ENCODE measurements around the gene TMEM43.
"Not testable (repeated sequence)": the region's sequence is repeated elsewhere in the genome, so short reads cannot be mapped to it uniquely, and the experiment has no call there.

TMEM43 gene

GRCh38 chr3:14120111-14120920 lies 4.5 kb upstream of the TMEM43 start:
- DNase-seq, result no peak
- intact Hi-C loops (cut with DNase I), result no loop called here

- intact Hi-C loops (cut with DNase I); DNase-seq: not testable (repeated sequence)
Measured at GRCh38 chr3:14120921-14121448, 3.9 kb upstream of the TMEM43 start.

DNA sequence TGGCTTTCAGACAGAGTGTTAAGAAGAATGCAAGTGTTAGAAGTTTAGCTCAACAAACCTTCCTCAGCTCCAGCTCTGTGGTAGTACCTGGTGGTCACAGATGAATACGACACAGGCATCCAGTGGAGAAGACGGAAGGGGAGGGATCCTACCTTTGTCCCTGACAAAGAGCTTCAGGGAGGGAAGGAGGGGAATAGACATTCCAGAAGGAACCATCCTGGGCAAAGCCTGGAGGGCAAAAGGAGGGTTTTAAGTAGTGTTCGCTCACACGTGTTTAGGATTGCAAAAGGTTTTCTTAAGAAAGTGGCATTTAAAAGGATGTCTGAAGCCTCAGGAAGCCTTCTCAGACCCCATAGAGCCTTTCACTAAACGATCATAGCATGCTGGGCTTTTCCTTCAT lies 3.0 kb upstream of the TMEM43 start:
- DNase-seq, result no peak
- intact Hi-C loops (cut with DNase I), result no loop called here

- intact Hi-C loops (cut with DNase I), result no loop called here
- no peak for DNase-seq
Measured at GRCh38 chr3:14122301-14122700, 2.6 kb upstream of the TMEM43 start.

GRCh38 chr3:14123308-14124222 lies 1.3 kb upstream of the TMEM43 start:
- intact Hi-C loops (cut with DNase I), result loop anchor here (2.0 kb wide), 1 partner anchor 229 kb away; no protein-coding TSS in a partner anchor
- DNase-seq, result peak in 1 of 10 donors; percentile 74

DNA sequence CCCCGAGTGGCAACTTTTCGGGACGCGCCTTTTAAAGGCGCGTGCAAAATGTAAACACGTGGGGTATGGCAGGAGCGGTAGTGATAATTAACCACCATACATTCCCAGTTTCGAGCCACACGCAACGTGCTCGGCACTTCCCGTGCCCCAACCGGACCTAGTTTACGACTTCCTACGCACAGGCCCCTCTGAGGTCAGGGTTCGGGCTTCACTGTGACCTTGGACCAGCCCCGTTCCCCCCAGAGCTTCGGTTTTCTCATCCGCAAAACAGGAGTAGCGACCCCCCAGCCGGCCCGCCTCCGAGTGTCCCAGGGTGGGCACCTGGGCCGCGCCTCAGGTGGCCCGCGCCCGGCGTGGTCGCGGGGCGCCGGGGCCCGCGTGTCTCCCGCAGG lies 633 bp upstream of the TMEM43 start:
- intact Hi-C loops (cut with DNase I), result loop anchor here (2.0 kb wide), 1 partner anchor 229 kb away; no protein-coding TSS in a partner anchor
- DNase-seq, result peak; percentile 54 to 96 (median 70)

DNA sequence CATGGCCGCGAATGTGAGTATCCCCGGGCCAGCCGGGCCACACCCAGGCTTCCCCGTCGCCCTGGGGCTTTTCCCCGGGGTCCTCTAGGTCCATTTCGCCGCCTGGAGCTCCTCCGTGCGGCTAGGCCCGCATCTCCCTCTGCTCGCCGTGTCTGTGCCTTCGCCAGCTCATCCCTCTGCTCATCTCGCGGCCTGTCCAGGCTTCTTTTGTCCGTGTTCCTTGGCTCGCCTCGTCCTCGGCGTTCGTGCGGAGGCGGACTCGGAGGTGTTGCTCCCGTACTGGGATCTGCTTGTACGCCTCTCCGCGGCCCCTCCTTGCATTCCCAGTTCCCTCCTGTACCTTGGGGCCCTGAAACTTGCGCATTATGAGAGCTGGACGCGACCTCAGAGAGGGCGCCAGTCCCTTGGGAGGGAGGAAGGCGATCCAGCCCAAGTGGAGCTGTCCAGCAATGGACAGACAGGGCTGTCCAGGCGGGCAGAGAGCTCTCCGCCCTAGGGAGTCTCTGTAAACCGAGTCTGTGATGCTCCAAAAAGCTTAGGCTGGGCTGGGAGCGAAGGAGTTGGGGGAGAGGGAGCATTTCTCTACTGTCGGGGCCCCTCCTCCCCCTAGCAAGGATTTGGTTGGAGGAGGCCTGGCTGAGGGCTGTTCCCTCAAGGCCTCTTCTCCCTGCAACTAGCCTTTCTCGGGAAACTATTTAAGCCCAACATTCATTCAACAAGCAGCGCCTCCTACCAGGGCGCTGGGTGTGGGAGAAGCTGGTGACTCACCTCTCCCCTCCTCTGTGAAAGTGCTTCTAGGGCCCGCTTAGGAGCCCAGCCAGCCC lies 553 bp downstream of the TMEM43 start:
- peak in 7 of 10 donors; percentile 40 to 92 (median 62) for DNase-seq
- intact Hi-C loops (cut with DNase I), result loop anchor here (1.0 to 2.0 kb wide), 2 partner anchors 53 to 231 kb away; partner anchors contain the start of genes LSM3 and XPC

GRCh38 chr3:14126017-14126886 lies 1.4 kb downstream of the TMEM43 start:
- peak in 1 of 10 donors; percentile 78 for DNase-seq
- intact Hi-C loops (cut with DNase I), result no loop called here

DNA sequence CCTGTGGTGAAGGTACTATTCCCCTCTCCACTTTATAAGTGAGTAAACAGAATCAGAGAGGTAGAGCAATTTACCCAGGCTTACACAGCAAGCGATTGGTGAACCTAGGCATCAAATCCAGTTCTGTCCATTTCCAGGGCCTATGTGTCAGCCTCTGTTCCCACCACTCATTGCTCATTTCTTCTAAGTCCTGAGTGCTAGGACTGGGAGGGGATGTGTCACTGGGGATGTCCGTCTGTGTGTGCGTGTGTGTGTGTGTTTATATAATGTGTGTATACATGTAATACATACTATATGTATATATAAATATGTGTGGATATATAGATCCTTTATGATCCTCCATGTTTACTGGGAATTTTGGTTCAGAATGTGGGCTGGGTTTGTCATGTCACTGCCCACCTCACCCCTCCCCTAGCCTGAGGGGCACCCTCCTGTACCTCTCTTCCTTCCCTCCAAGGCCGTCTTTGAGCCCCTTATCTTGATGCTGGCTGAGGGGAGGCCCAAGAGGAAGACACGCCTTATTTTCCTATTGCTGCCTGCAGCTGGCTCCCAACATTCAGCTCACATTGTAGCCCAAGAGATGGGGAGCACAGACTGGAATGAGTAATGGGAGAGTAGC lies 2.1 kb downstream of the TMEM43 start:
- DNase-seq, result no peak

GRCh38 chr3:14127516-14128161 lies 2.8 kb downstream of the TMEM43 start:
- intact Hi-C loops (cut with DNase I), result no loop called here
- no peak for DNase-seq

More for the DNA sequence above, 2.1 kb downstream of the TMEM43 start:
- intact Hi-C loops (cut with DNase I), result no loop called here

GRCh38 chr3:14128724-14129123 lies 3.9 kb downstream of the TMEM43 start:
- no peak for DNase-seq
- intact Hi-C loops (cut with DNase I), result no loop called here

DNA sequence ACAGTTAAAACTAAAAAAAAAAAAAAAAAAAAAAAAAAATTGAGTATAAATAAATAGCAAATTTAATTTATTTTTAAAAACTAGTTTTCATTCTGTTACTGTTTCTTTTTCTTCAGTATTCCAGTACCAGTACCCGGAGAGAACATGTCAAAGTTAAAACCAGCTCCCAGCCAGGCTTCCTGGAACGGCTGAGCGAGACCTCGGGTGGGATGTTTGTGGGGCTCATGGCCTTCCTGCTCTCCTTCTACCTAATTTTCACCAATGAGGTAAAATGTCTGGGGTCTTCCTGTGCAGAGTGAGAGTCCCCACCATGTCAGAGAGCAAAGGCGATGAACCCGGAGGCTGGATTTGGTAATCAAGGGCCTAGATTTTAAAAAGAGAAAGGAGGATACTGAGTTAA lies 4.4 kb downstream of the TMEM43 start:
- intact Hi-C loops (cut with DNase I), result no loop called here
- DNase-seq, result no peak

GRCh38 chr3:14130230-14130629 lies 5.4 kb downstream of the TMEM43 start:
- no peak for DNase-seq
- intact Hi-C loops (cut with DNase I), result no loop called here

GRCh38 chr3:14130707-14131106 lies 5.9 kb downstream of the TMEM43 start:
- intact Hi-C loops (cut with DNase I), result no loop called here
- DNase-seq, result no peak

DNA sequence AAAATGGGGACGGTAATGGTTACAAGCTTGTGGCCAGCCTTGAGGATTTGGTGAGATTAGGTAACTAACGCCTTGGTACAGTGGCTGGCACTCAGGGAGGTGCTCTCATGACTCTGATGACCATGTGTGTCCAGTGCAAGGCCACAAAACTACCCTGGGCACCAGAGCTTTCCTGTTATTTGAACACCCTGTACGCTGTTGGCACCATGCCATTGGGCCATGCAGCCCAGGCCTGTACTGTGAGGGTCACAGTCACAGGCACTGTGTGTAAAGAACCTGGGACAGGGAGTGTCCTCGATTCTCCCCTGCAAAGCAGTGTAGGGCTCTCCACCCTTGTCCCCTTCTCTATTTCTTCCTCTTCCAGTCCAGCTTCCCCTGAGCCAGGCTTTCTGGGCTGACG lies 6.3 kb downstream of the TMEM43 start:
- intact Hi-C loops (cut with DNase I), result no loop called here
- no peak for DNase-seq

DNA sequence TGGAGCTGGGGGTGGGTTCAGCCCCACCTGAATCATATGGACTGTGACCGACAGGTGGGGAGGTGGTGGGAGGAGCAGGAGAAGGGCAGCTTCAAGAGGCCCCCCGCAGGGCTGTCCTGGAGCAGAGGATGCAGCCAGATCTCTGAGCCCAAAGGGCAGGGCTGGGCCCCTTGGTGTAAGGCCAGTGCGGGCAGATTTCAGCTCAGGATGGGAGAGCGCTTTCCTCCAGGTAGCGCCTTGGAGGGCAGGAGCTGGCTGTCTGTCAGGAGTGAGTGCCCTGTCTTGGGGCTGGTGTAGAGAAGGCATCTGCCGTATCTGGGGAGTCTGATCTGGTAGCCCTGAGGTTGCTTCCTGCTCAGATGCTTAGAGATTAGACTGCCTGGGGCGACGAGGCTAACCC lies 7.3 kb downstream of the TMEM43 start:
- DNase-seq, result peak in 1 of 10 donors; percentile 66
- intact Hi-C loops (cut with DNase I), result no loop called here

- intact Hi-C loops (cut with DNase I), result no loop called here
- DNase-seq, result no peak
Measured at GRCh38 chr3:14132689-14133088, 7.8 kb downstream of the TMEM43 start.

GRCh38 chr3:14133188-14133800 lies 8.4 kb downstream of the TMEM43 start:
- intact Hi-C loops (cut with DNase I), result no loop called here
- peak in 1 of 10 donors; percentile 50 for DNase-seq
